GM19324 (cell line): ENCODE data around the gene SF3B1.
"Not testable (repeated sequence)": the region's sequence is repeated elsewhere in the genome, so short reads cannot be mapped to it uniquely, and the experiment has no call there.

Experiments
- ATAC-seq: cut with Tn5 transposase; IDR thresholded peaks from one replicate; pipeline ENCODE4 v1.9.1; 2021; ENCODE audit warnings: mild to moderate bottlenecking, moderate library complexity; ENCODE audit not compliant: unreplicated experiment, low FRiP score

The SF3B1 gene

GRCh38 chr2:197435598-197436420 is 981 bp upstream of the SF3B1 start:
- no peak for ATAC-seq

GRCh38 chr2:197433780-197434438 is 919 bp downstream of the SF3B1 start:
- ATAC-seq, result no peak

GRCh38 chr2:197432527-197432926 is 2.3 kb downstream of the SF3B1 start:
- not testable (repeated sequence) for ATAC-seq

GRCh38 chr2:197431858-197432257 is 3.0 kb downstream of the SF3B1 start:
- ATAC-seq, result no peak

- ATAC-seq, result no peak
Observed at GRCh38 chr2:197427986-197428385, 6.8 kb downstream of the SF3B1 start.

GRCh38 chr2:197426723-197427603 is 7.9 kb downstream of the SF3B1 start:
- no peak for ATAC-seq

- no peak for ATAC-seq
Observed at GRCh38 chr2:197425550-197425949, 9.3 kb downstream of the SF3B1 start.

GRCh38 chr2:197423307-197423706 is 11.5 kb downstream of the SF3B1 start:
- ATAC-seq, result no peak

- ATAC-seq, result no peak
Observed at GRCh38 chr2:197419438-197419837, 15.4 kb downstream of the SF3B1 start.

- ATAC-seq, result no peak
Observed at GRCh38 chr2:197416268-197416667, 18.6 kb downstream of the SF3B1 start.

GRCh38 chr2:197414515-197414914 is 20.3 kb downstream of the SF3B1 start:
- no peak for ATAC-seq

- ATAC-seq, result no peak
Observed at GRCh38 chr2:197414039-197414438, 20.8 kb downstream of the SF3B1 start.

GRCh38 chr2:197405582-197405981 is 29.2 kb downstream of the SF3B1 start:
- no peak for ATAC-seq

- ATAC-seq, result no peak
Observed at GRCh38 chr2:197399887-197400540, 34.8 kb downstream of the SF3B1 start.

- ATAC-seq, result no peak
Observed at GRCh38 chr2:197398913-197399312, 35.9 kb downstream of the SF3B1 start.

GRCh38 chr2:197391220-197391717 is 43.6 kb downstream of the SF3B1 start:
- no peak for ATAC-seq

GRCh38 chr2:197388866-197389587 is 45.8 kb downstream of the SF3B1 start:
- no peak for ATAC-seq

- no peak for ATAC-seq
Observed at GRCh38 chr2:197387179-197387578, 47.6 kb downstream of the SF3B1 start.

GRCh38 chr2:197386242-197386641 is 48.6 kb downstream of the SF3B1 start:
- ATAC-seq, result no peak

- no peak for ATAC-seq
Observed at GRCh38 chr2:197383825-197384224, 51.0 kb downstream of the SF3B1 start.
